ENCODE data around the gene E2F4.
A peak's percentile ranks its signal among the peaks of the same experiment; 100 is the strongest.

The E2F4 gene

GRCh38 chr16:67166598-67167168, 25.3 kb upstream of the E2F4 start:
- ChIA-PET POLR2A (ENCODE audit: low non-redundant PET) (no interaction called here), CTCF (interaction anchor here (0.7 kb wide), 1 partner anchor 1255 kb away, joined by 3 read pairs; no protein-coding TSS in a partner anchor)
- DNase-seq (ENCODE audit: low spot score), result no peak
- TF ChIP-seq CTCF (conservative IDR thresholded peaks at IDR 0.05; ENCODE audit: low read depth), result no peak
- H3K27ac ChIP-seq, result peak overlapping the region; percentile 98

- ChIA-PET POLR2A (ENCODE audit: low non-redundant PET) (no interaction called here), CTCF (interaction anchor here (0.6 to 1.7 kb wide), 2 partner anchors 12 to 147 kb away, joined by 3 to 6 read pairs; no protein-coding TSS in a partner anchor)
- peak overlapping the region; percentile 98 for H3K27ac ChIP-seq
- no peak for TF ChIP-seq CTCF (conservative IDR thresholded peaks at IDR 0.05; ENCODE audit: low read depth)
- no peak for DNase-seq (ENCODE audit: low spot score)
Measured at GRCh38 chr16:67167588-67167987, 24.4 kb upstream of the E2F4 start.

GRCh38 chr16:67169011-67169451, 22.9 kb upstream of the E2F4 start:
- DNase-seq (ENCODE audit: low spot score), result no peak
- no peak for TF ChIP-seq CTCF (conservative IDR thresholded peaks at IDR 0.05; ENCODE audit: low read depth)
- POLR2A ChIA-PET (ENCODE audit: low non-redundant PET), result no interaction called here
- H3K27ac ChIP-seq, result peak overlapping the region; percentile 98
- CTCF ChIA-PET, result interaction anchor here (1.3 to 1.7 kb wide), 2 partner anchors 14 to 24 kb away, joined by 4 to 6 read pairs; partner anchors contain the start of gene E2F4

- H3K27ac ChIP-seq, result peak overlapping the region; percentile 98
- TF ChIP-seq CTCF (conservative IDR thresholded peaks at IDR 0.05; ENCODE audit: low read depth), result peak; percentile 65
- ChIA-PET CTCF (interaction anchor here (0.6 to 1.4 kb wide), 5 partner anchors 14 to 34 kb away, joined by 3 to 9 read pairs (median 6); partner anchors contain the start of genes E2F4 and EXOC3L1), POLR2A (ENCODE audit: low non-redundant PET) (interaction anchor here (1.2 kb wide), 1 partner anchor 9 kb away, joined by 4 read pairs; no protein-coding TSS in a partner anchor)
- no peak for DNase-seq (ENCODE audit: low spot score)
Measured at GRCh38 chr16:67169642-67170167, 22.2 kb upstream of the E2F4 start.

- TF ChIP-seq CTCF (conservative IDR thresholded peaks at IDR 0.05; ENCODE audit: low read depth), result no peak
- peak; percentile 79 for DNase-seq (ENCODE audit: low spot score)
- peak within 1 kb of the TSS; percentile 98 for H3K27ac ChIP-seq
- CTCF ChIA-PET, result interaction anchor here (0.5 to 1.4 kb wide), 7 partner anchors 15 to 139 kb away, joined by 3 to 9 read pairs (median 4); partner anchors contain the start of genes E2F4 and EXOC3L1
- POLR2A ChIA-PET (ENCODE audit: low non-redundant PET), result interaction anchor here (0.6 to 1.2 kb wide), 5 partner anchors 10 to 1374 kb away, joined by 3 to 4 read pairs (median 4); partner anchors contain the start of gene B3GNT9
Measured at GRCh38 chr16:67170168-67170948, 21.6 kb upstream of the E2F4 start, which contains the start of gene NOL3. NOL3 (plus strand) TSS chr16:67170538.
